B cell (primary cell): ENCODE data around the gene TEP1.

Source experiments
- EZH2 ChIP-seq: IDR thresholded peaks from 2 replicates; pipeline ENCODE4 v1.6.1; 2012; ENCODE audit warnings: borderline replicate concordance, low read depth, mild to moderate bottlenecking, moderate library complexity, low read length; ENCODE audit not compliant: insufficient read depth, poor library complexity, severe bottlenecking
- TF ChIP-seq, protein P1 (sequence below): fragments of 200-600 bp; IDR thresholded peaks from one replicate; pipeline ENCODE4 v1.8.0; 2022; ENCODE audit warnings: antibody characterized with exemption, mild to moderate bottlenecking

DNA sequence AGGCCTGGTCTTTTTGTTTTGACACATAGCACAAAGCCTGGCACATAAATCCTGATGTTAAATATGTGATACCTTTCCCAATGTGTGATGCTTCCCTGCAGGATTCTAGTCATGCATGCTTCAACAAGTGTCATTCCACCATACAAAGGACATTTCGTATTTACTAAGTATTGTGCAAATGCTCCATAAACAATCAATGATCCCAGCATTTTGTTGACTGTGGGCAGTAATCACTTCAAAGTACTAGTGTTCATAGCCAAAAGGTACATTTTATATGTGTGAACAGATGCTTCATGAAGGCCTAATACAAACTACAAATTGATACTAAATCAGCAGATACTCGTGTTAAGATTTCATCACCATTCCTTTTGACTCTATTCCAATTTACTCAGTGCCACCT, 84.6 kb downstream of the TEP1 start:
- TF ChIP-seq EZH2, result no peak
- TF ChIP-seq, protein P1, sequence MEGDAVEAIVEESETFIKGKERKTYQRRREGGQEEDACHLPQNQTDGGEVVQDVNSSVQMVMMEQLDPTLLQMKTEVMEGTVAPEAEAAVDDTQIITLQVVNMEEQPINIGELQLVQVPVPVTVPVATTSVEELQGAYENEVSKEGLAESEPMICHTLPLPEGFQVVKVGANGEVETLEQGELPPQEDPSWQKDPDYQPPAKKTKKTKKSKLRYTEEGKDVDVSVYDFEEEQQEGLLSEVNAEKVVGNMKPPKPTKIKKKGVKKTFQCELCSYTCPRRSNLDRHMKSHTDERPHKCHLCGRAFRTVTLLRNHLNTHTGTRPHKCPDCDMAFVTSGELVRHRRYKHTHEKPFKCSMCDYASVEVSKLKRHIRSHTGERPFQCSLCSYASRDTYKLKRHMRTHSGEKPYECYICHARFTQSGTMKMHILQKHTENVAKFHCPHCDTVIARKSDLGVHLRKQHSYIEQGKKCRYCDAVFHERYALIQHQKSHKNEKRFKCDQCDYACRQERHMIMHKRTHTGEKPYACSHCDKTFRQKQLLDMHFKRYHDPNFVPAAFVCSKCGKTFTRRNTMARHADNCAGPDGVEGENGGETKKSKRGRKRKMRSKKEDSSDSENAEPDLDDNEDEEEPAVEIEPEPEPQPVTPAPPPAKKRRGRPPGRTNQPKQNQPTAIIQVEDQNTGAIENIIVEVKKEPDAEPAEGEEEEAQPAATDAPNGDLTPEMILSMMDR, result no peak
